Upper lobe of left lung (tissue), 6 donors: Measurements from ENCODE around the gene COL12A1. TPM values are rescaled to one million over a fixed set of nuclear protein-coding genes. Genes with fewer than 3 reads are reported as not detected.

Source experiments
- ATAC-seq, 2 donors: fragments of 200-7000 bp; cut with Tn5 transposase; one replicate each; pipeline ENCODE4 v1.9.1; 2022; ENCODE audit warnings: mild to moderate bottlenecking in 2 of 2, moderate library complexity in 2 of 2; ENCODE audit not compliant: low FRiP score in 2 of 2
- DNase-seq, 2 donors: peaks; one replicate each; pipeline ENCODE4 v3.0.0-alpha.2; 2019 to 2020
- H3K27ac ChIP-seq, 4 donors: fragments of 200-600 bp; sonication (generic); one replicate each; pipeline ENCODE4 v1.5.1; 2016 to 2019
- H3K27me3 ChIP-seq, 4 donors: fragments of 200-600 bp; sonication (generic); one replicate each; pipeline ENCODE4 v1.5.1; 2017 to 2019
- H3K36me3 ChIP-seq, 4 donors: fragments of 200-600 bp; sonication (generic); one replicate each; pipeline ENCODE4 v1.5.1; 2016 to 2019
- H3K4me1 ChIP-seq, 4 donors: fragments of 200-600 bp; sonication (generic); one replicate each; pipeline ENCODE4 v1.5.1; 2018 to 2019
- H3K4me3 ChIP-seq, 4 donors: fragments of 200-600 bp; sonication (generic); one replicate each; pipeline ENCODE4 v1.5.1; 2017 to 2019; ENCODE audit warnings: mild to moderate bottlenecking in 2 of 4, moderate library complexity in 1 of 4
- H3K9me3 ChIP-seq, 4 donors: fragments of 200-600 bp; sonication (generic); one replicate each; pipeline ENCODE4 v1.5.1; 2018 to 2019
- CTCF ChIP-seq, 6 experiments: fragments of 450-650 bp in 4 of 6; fragments of 200-600 bp in 2 of 6; sonication (generic) in 2 of 6; IDR thresholded peaks; one replicate each; pipeline ENCODE4 v1.5.1; 2016 to 2019; ENCODE audit warnings: antibody characterized with exemption in 6 of 6
- EP300 ChIP-seq, 4 donors: sonication (generic); formaldehyde crosslinking; IDR thresholded peaks; one replicate each; pipeline ENCODE4 v1.5.1; 2017; ENCODE audit warnings: antibody characterized with exemption in 4 of 4, control low read depth in 2 of 4
- POLR2A ChIP-seq, 4 donors: fragments of 450-650 bp; IDR thresholded peaks; one replicate each; pipeline ENCODE4 v1.5.1; 2016 to 2017; ENCODE audit warnings: antibody characterized with exemption in 4 of 4, mild to moderate bottlenecking in 2 of 4
- POLR2AphosphoS5 ChIP-seq, 2 donors: sonication (generic); formaldehyde crosslinking; IDR thresholded peaks; one replicate each; pipeline ENCODE4 v1.5.1; 2017; ENCODE audit warnings: antibody characterized with exemption in 2 of 2
- WGBS, 2 donors: methylation state at CpG; one replicate each; pipeline ENCODE4 v1.1.5; 2017 to 2018; 5-methylcytosine and 5-hydroxymethylcytosine counted together
- total RNA-seq, 6 donors: library from RNA; depleted of rRNA in 4 of 6; stranded (reverse); fragments of >200 nt in 4 of 6; gene quantifications; one replicate each; pipeline versions ENCODE4 v1.1.0 to v1.2.1, GENCODE V29; 2016 to 2021
- donor health status: DM: no; HTN: no; CAD: no; lungs with moderate emphysema.
- donor health status: DM: no; HTN: yes; CAD: no; lungs with severe emphysema.

The COL12A1 gene
- total RNA-seq, 6 donors from 2014 or later = 33.3 to 176 (median 76.9) TPM

GRCh38 chr6:75044846-75045245, 161.0 kb downstream of the COL12A1 start:
- Histone ChIP-seq H3K36me3 (no peaks in the 10 kb centered on the region), H3K4me1 (no peaks in the 10 kb centered on the region), H3K27ac (no peak overlapping the region), H3K27me3 (no peaks in the 10 kb centered on the region), H3K9me3 (peaks cover 0 to 11% (median 3%) of the 10 kb centered on the region in 4 donors), H3K4me3 (no peak overlapping the region)
- no peak for ATAC-seq
- no peak for TF ChIP-seq CTCF (IDR thresholded peaks at IDR 0.05)
- DNase-seq = no peak

DNA sequence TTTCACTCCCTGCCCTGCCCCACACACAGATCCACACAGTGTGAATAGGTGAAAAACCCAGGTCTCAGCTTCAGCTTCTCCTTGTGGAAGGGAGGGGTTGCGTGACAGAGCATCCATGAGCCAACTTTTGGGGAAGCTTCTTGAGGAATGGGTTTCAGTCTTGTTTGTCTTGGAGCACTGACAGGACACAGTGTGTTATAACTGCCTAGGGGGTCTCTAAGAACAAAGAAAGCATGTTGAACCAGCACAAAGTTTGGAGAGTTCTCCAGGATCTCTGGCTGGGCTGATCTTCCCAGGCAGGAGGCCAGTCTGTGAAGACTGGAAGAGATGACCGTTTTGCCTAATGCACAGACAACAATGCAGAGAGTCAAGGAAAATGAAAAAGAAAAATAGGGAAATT, 164.5 kb downstream of the COL12A1 start:
- DNase-seq (no peak), ATAC-seq (no peak)
- no peaks in the 10 kb centered on the region for H3K36me3 ChIP-seq
- WGBS, 2 donors = 80 to 93% methylated on average over 2 of the region's 2 CpGs
- H3K9me3 ChIP-seq = peaks cover 0 to 11% (median 3%) of the 10 kb centered on the region in 4 donors
- TF ChIP-seq EP300 (IDR thresholded peaks at IDR 0.05) (no peak), POLR2A (IDR thresholded peaks at IDR 0.05) (no peak), POLR2AphosphoS5 (IDR thresholded peaks at IDR 0.05) (no peak), CTCF (IDR thresholded peaks at IDR 0.05) (no peak)
- no peak overlapping the region for H3K27ac ChIP-seq
- no peaks in the 10 kb centered on the region for H3K4me1 ChIP-seq
- H3K27me3 ChIP-seq = no peaks in the 10 kb centered on the region
- no peak overlapping the region for H3K4me3 ChIP-seq

Other genes starting within 250 kb of the COL12A1 start
- gene COX7A2, start 37.7 kb upstream of the COL12A1 start, total RNA-seq = 100 to 1,000 TPM in 3 of 6 donors, 10 to 100 TPM in 3; 38.8 to 309 (median 181) TPM
- gene TMEM30A, start 78.7 kb upstream of the COL12A1 start, total RNA-seq = 100 to 1,000 TPM in 4 of 6 donors, 10 to 100 TPM in 2; 38.8 to 177 (median 140) TPM